ENCODE data around the gene RNU6-9.

- TF ChIP-seq CTCF (IDR thresholded peaks at IDR 0.05; ENCODE audit: insufficient read depth, low read depth, low read length) = no peak
- TF ChIP-seq EZH2 (IDR thresholded peaks at IDR 0.05; ENCODE audit: insufficient read depth, low read length) = no peak
Measured at GRCh38 chr19:869245-870177, 23.8 kb upstream of the RNU6-9 start.
